Hepatic stellate cell (primary cell): ENCODE results near the gene AFF4.

ENCODE experiments used
- DNase-seq: peaks from one replicate; pipeline ENCODE4 v3.0.0; 2011; ENCODE audit warnings: low spot score

Gene AFF4

DNA sequence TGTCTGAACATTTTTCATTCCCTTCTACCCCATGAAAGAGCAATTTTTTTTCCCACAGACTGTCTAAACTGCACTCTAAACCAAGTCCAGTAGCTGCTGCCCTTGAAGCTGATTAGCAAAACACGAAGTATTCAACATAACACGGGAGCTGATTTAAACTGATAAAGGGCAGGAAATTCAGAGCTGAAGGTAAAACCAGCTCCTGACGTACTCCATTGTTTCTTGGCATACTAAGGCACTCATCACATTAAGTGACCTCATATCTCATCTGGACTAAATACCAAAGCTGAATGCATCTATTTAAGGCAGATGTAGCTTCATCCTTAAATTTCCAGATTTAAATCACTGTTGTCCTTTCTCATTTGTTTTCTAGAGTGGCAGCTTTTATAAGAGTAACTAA, 109.1 kb downstream of the AFF4 start:
- DNase-seq = no peak

DNA sequence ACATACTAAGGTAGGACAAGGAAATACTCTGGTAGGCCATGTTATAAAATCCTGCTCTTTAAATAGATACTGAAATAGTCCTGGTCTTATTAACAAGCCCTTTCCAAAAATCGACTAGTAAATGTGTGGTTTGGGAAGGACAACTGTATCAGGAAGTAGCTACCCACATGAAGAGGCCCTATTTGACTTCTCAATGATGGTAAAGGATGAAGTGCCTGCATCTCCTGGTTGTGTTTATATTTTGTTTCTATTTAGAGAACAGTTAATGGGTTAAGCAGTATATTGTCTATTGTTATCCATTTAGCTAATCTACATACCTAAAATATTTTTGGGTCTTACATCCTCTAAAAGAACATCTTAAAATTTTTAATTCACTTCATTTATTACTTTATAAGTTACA, 109.6 kb downstream of the AFF4 start:
- DNase-seq = no peak

DNA sequence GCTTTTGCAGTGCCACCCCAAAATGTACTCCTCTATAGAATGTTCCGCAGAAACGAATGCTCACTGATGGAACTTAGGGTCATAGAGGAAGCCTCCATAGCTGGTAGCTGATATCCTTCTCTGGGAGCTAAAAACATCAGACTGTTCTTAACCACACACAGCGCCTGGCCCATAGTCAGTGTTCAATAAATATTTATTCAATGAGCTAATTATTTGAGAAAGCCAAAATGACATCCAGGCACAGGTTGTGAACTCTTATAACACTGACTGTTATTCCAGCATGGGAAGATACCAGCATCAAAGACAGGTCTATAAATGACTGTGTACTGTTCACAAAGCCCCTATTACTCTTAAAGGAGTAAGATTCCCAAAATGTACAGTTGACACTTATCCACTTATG, 110.1 kb downstream of the AFF4 start:
- no peak for DNase-seq

DNA sequence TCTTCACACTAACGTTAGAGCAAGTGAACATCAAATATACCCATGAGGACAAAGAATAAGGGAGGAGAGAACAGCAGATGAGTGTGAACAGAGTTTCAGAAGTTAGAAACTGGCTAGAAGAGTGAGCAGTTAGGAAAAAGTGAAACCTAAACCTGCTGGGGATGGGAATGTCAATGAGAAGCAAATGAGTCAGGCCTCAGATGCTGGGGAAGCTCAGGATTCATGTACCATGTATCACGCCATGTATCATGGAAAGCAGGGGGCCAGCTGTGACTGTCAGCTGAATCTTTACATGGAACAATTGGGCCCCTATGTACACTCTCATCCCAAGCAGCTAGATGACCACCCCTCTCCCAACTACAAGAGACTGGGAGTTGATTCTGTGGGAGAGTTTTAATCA, 113.4 kb downstream of the AFF4 start:
- DNase-seq = no peak

DNA sequence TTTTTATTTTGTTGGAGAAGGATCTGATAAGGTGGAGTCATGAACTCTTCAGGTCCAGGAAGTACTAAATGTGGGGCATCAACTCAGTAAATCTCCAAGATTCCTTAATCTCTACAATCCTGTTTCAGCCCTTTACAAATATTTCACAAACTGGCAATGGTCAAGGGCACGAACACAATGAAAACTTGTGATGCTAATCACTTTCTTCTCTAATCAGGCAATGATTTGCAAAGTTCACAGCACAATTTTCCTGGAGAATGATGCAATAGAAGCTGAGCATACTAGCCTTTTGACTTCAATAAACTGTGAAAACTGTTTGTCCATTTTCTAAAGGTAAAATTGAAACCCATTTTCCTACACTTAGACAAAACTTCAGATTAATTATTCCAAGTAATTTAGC, 114.1 kb downstream of the AFF4 start:
- no peak for DNase-seq

DNA sequence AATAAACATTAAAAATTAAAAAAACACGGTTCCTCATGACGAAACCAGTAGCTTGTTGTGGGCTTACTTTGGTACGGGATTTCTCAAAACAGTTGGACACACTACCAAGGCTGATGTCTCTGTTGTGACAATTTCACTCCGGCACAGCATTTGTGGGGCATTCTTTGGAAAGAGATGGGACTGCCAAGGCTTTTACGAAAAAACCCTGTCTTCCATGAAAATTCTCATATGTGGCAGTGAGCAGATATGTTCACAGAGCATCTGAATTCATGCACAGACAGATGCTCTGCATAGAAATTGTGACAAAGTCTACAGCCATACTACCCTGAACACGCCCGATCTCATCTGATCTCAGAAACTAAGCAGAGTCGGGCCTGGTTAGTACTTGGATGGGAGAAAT, 115.2 kb downstream of the AFF4 start:
- no peak for DNase-seq

DNA sequence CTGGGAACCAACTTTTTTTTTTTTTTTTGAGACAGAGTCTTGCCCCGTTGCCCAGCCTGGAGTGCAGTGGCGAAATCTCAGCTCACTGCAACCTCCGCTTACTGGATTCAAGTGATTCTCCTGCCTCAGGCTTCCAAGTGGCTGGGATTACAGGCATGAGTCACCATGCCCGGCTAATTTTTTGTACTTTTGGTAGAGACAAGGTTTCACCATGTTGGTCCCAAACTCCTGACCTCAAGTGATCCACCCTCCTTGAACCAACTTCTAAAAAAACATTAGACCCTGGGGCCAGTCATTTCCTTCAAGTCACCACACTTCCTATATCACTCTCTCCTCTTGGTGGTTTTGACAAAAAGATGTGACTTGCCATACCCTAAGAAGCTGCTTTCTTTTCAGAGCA, 122.1 kb downstream of the AFF4 start:
- no peak for DNase-seq

DNA sequence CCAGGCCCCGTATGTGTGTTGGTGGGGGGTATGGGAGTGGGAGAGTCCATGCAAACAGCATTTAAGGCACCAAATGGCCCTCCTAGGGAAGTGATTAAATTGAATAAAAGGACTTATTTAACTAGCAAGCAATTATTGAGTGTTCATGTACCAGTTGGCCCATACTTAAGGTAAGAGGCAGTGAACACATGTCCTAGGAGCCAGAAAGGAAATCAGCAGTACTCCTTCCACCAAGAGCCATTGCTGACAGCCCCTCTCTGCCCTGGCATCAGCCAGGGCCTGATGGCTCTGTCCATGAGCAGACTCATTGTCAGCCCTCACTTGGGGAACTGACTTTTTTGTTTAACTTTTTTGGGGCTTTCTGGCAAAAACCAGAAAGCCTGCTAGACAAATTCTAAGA, 122.5 kb downstream of the AFF4 start:
- no peak for DNase-seq

DNA sequence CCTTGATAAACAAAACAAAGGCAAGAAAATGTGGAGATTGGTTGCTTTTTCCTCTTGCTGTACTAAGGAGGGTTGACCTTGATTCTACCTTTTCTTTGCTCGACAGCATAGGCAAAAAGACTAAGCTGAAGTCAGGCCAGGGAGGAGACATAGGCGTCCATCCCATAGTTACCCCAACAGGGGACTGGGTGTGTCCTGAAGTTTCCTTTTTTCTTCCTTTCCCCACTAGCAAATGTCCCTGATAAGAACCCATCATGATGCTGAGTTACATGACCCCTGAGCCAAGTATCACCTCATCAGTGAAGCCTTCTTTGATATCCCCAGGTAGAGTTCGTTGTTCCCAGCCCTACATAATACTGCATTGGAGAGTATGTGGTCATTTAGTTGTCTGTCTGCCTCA, 123.1 kb downstream of the AFF4 start:
- DNase-seq = no peak

DNA sequence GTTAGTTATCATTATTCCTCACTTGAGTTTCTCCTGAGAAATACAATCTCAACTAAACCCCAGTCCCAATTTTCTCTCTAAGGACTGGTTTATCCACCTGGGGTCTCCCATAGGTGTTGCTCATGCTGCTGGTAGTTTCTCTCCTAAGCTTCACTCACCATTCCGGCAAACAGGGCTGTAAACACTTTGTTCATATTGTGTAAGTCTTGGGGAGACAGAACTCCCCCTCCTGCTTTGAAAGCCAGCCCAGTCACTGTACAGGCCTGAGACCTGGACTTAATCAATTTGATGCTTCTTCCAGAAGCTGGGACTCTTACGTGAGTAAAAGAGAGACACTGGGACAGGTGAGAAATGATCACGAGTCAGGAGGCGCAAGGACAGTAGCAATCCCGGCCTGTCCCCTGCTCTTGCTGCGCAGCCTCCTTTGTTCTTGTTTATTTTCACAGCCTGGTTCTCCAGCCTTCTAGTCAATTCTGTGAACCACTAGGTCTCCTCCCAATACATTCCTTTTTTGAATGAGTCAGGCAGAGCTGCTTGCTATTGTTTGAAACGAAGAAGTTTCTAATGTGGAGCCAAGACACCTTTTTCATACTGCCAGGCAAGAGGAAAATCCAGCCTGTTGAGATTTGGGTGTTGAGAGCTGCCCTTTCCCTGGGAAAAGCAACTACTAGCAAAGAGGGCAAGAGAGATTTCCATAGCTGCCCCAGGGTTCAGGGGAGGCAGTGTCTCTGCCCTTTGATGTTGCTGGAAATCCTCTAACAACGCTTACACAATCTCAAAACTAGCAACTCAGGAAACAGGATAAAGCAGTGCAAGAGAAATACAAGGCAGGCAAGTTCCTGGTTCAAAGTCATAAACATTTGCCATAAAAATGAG, 123.8 kb downstream of the AFF4 start:
- peak; percentile 59 for DNase-seq

DNA sequence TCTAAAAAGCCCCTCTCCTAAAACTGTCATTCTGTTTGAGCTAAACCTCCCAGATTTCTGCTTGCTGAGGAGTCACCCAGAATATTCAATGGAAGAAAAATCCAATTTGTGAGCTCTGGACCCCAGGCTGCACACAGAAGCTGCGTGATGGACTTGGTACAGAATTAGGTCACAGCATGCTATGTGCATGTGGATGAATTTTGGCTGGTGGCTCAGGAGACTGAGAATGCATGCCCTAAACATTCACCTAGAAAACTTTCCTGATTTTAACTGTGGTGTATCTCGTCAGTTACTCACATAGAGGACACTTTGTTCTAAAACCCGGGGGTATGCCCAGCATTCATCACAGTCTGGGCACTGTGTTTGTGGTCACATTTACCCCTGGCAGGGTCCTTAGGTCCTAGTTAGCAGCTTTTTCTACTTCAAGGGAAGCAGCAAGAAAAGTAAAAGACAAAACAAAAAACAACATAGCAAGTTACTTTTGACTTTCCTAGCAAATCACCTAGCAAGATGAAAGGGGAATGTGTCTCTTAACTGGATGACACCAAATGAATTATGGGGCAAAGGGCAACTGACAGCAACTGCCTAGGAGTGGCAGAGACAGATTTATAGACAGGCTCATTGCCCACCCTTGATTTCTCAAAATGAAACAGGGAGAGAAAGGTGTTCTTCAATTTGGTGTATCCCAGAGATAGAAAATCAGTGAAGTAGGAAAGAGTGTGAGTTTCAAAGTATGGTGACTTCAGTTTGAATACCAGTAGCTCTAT, 124.7 kb downstream of the AFF4 start:
- DNase-seq = no peak

DNA sequence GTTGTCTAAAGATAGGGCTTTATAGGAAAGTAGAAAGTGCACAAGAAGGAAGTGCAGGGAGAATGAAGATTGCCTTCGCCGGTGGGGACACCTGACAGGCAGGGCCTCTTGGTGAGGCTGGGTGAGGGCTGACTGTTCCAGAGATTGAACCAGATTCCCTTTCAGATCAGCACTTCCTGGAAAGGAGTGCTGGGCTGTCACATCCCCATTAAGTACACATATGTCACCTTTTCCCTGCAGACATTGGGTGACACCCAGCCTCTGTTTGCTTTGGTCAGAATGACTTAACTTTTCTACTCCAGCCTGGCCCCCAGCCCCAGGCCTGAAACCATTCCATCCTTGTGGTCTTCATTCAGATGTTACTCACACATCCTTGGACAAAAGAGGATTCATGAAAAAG, 125.6 kb downstream of the AFF4 start:
- no peak for DNase-seq

DNA sequence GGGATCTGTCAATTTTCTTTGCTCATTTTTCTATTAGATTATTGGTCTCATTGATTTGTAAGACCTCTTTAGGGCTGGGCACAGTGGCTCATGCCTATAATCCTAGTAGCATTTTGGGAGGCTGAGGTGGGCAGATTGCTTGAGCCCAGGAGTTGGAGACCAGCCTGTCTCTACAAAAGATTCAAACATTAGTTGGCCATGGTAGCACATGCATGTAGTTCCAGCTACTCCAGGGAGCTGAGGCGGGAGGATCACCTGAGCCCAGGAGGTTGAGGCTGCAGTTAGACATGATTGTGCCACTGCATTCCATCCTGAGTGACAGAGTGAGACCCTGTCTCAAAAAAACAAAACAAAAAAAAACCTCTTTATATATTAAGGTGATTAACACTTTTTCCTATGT, 126.6 kb downstream of the AFF4 start:
- DNase-seq = no peak

DNA sequence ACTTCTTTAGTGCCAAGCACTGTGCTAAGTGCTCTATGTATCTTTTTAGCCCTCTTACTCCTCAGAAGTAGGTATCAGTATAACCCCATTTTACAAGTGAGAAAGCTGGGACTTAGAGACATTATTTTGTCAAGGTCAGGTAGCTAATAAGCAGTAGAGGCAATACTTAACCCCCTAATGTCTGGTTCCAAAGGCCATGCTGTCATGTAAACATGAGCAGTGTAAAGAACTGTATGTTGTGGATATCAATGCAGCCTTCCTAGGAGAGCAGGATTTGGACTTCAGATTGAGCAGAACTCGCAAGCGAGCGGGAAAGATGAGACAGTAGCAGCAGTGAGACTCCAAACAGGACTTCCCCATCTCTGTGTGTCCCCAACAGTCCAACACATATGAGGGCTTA, 129.4 kb downstream of the AFF4 start:
- no peak for DNase-seq

DNA sequence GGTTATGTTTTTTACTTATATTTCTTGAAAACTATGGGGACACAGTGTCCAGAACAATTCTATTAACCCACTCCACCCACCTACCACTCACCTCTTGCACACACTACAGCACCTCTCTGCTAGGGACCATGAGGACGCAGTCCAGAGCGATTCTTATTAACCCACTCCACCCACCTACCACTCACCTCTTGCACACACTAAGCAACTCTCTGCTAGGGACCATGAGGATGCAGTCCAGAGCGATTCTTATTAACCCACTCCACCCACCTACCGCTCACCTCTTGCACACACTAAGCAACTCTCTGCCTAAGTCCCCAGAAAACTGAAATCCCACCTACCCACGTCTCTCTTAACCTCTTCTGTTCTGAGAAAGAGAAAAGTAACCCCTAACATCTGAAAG, 130.8 kb downstream of the AFF4 start:
- DNase-seq = no peak

DNA sequence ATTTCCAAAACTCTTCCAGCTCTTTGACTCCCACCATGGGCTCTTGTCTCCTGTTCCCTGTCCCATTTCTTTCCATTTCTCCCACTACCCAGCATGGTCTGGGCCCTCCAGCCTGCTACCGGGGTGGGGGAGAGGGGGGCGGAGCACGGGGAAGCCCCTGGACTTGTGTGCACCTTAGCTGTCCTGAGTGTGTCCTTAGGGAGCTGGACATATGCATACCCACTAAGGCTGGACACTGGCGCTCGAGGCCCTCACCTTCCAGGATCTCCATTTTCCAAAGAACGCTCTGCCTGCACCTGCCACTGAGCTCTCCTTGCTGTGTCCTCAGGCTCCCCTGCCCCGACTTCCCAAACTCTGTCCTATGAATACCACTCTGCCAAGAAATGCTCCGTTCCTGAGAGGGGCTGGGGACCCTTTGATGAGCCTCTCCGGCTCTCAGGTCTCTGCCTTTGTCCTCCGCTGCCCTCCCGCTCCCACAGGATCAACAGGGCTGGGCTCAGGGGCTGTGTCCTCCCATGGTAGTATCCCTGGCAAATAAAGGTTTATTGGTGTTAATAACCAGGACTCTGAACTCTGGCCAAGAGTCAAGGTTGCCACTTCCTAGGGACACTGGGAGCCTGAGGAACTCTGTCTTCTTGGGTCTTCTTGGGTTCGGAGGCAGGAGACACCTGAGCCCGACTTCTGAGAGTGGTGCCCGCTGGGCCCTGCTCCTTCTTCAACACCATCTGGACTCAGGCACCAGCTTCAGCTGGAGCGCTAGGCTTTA, 132.2 kb downstream of the AFF4 start:
- DNase-seq = no peak

DNA sequence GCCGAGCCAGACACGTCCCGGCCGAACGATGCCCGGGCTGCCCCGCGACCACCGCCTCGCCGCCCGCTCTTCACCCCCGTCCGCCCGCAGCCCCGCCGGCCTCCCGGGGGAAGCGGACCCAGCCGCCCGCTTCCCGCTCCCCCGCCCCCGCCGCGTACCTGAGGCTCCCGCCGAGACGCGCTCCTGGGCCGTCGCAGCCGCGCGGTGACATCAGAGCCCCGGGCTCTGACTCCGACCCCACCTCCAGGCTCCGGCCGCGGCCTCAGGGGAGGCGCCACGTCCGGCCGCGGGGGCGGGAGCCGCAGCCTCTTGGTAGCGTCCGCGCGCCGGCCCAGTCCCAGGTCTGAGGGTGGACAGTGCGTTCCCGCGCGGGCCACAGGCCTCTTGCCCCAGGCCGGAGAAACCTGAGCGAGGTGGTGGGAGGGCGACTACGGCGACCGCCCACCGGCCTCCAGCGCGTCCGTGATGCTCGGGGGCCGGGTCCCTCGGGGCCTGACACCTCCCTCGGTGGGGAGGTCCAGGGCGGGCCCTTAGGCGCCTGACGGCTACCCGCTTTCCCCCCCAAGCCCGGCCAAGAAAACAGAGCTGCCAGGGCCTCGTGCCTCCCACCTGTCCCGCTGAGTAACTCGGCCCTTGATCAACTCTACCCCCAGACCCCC, 132.9 kb downstream of the AFF4 start, which contains the start of gene SHROOM1:
Gene SHROOM1 (minus strand): TSS at position 212 of the 659 bp plus-strand sequence. CDS start 4,507 bp downstream, outside the sequence.
- peak; percentile 68 for DNase-seq

DNA sequence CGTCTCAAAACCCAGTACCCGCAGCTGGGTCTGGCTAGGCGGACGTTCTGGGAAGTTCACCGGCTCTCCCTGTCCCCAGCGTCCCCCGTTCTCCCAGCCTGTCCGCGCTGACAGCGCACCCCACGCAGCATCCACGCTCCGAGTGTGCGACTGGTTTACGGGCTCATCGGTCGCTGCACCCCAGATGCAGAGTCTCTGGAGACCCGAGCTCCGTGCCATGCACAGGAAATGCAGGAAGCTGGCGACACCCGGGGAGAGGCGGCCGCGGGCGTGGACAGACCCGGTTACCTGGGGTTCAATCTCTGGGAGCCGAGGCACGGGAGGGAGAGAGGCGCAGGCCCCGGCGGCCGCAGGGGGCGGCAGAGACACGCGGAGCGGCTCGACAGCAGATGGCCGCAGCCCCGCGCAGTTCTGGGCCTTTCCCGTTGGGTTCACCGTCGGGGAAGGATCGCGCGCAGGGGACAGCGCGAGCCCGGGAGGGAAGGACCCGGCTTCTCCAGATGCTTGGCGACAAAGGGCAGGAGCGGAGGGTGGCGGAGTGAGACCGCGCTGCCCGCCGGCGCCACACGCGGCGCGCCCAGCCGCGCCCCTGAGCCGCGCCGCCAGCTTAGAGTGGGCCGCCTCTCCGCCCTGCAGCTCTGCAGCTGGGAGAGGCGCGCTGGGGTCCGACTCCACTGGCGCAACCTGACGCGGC, 133.5 kb downstream of the AFF4 start:
- DNase-seq = peak; percentile 91

DNA sequence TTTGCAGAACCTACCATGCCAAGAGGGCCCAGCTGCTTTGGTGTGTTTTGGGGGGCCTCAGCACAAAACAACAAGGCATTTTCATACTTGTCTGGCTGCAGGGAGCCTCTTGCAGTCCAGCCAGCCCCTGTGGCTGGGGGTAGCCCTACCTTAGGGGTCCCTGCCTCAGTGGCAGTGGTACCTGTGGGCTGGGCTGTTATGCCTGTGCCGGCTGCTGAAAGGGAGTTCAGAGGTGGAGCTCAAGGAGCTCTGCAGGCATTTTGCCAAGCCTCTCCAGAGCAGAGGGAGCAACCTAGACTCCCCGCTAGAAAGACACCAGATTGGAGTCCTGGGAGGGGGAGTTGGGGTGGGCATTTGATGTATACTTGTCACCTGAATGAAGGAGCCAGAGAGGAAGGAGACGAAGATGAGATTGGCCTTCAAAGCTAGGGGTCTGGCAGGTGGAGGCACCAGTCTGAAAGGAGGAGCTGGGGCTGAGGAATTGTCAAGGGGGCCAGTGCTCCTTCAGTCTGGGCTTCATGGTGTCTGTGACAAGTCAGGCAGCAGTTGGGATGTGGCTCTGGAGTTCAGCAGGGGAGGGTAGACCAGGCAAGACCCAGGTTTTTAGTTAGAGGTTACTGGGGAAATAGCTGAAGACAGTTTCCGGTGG, 134.5 kb downstream of the AFF4 start:
- DNase-seq = no peak

DNA sequence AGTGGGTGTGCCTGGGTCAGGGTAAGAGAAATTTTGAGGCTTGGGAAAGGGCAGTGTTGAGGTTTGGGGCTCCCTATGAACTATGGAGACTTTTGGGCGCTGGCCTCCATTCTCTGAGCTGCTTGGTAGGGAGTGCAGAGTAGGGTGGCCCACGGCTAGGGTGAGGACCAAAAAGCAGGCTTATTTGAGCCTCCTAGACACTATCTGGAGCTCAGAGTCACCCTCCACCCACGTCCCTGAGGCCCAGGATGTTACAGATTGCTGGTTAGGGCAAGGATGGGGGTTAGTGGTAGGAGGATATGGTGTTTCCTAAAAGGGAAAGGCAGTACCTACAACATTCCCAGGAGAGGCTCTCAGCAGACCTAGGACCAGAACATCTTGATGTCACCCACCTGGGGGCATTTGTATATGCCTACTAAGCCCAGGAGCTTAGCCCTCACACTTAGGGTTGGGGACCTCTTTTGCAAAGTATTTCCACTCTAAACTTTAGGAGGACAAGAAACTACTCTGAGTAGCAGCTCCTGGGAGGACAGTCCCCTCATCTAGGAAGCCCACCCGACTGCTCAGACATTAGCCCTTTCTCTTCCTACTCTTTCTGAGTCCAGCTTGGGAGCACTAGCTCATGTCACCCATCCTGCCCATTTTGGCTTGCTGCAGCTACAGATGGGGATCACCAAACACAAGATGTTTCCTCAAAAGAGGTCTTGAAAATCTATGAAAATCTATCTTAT, 135.3 kb downstream of the AFF4 start:
- DNase-seq = no peak
